ENCODE results near the gene C16orf96. TPM values are rescaled to one million over a fixed set of nuclear protein-coding genes. Genes with fewer than 3 reads are reported as not detected.

C16orf96 gene
- total and polyA plus RNA-seq, 2 donors (not counting 1 experiment from before 2014, with no cell fraction given): 0.31 to 0.79 TPM

DNA sequence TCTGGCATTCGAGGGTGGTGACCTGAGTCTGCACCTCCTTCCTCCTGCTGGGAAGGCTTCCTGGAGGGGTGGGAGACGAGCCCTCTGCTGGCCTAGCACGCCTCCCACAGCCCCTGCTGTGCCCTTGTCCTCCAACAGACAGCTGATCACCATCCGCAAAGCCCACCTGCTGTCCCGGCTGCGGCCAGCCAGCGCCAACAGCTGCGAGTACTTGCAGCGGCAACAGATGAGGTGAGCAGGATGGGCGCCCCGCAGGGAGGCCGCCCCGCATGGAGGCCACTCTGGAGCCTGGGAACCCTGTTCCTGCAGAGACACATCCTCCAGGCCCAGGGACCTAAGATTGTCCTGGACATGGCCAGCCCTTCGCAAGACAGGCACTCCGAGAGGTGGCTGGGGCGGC, 36.9 kb downstream of the C16orf96 start:
- H3K4me2 ChIP-seq (replicated peaks; ENCODE audit: low read depth, low read length, poor library complexity, severe bottlenecking): no peak overlapping the region
- Mint-ChIP-seq H3K4me1 (no peaks in the 10 kb centered on the region), H3K27me3 (peaks cover 6% of the 10 kb centered on the region), H3K9me3 (ENCODE audit: insufficient read depth) (no peaks in the 10 kb centered on the region), H3K4me3 (no peak overlapping the region), H3K27ac (no peak overlapping the region)
- intact Hi-C loops (cut with micrococcal nuclease): no loop called here
- no peaks in the 10 kb centered on the region for H3K36me3 ChIP-seq (replicated peaks in 1 of 2; ENCODE audit: control extremely low read depth in 1 of 2, control insufficient read depth in 1 of 2, extremely low read depth in 1 of 2, insufficient read depth in 2 of 2, low read length in 1 of 2)
- H3K79me2 ChIP-seq (ENCODE audit: control insufficient read depth, insufficient read depth, low read length): no peaks in the 10 kb centered on the region
- H3K4me1 ChIP-seq (ENCODE audit: control insufficient read depth in 2 of 2, insufficient read depth in 2 of 2, low read length in 2 of 2): no peaks in the 10 kb centered on the region
- H2AFZ ChIP-seq (ENCODE audit: insufficient read depth, low read depth, low read length, poor library complexity, severe bottlenecking): no peak overlapping the region
- no peak overlapping the region for H3K9ac ChIP-seq (ENCODE audit: low read length)
- 91% methylated on average over 16 of the region's 16 CpGs for WGBS (ENCODE audit: insufficient coverage)
- H3K27ac ChIP-seq (ENCODE audit: low read length in 2 of 2): no peak overlapping the region
- H3K4me3 ChIP-seq (ENCODE audit: control extremely low read depth in 1 of 5, extremely low read depth in 1 of 5, insufficient read depth in 1 of 5, low read depth in 2 of 5, low read length in 4 of 5): no peak overlapping the region
- no peak for DNase-seq
- TF ChIP-seq EZH2 (IDR thresholded peaks at IDR 0.05; ENCODE audit: borderline replicate concordance, insufficient read depth, low read depth, low read length, poor library complexity, severe bottlenecking): no peak
- TF ChIP-seq, protein P1, sequence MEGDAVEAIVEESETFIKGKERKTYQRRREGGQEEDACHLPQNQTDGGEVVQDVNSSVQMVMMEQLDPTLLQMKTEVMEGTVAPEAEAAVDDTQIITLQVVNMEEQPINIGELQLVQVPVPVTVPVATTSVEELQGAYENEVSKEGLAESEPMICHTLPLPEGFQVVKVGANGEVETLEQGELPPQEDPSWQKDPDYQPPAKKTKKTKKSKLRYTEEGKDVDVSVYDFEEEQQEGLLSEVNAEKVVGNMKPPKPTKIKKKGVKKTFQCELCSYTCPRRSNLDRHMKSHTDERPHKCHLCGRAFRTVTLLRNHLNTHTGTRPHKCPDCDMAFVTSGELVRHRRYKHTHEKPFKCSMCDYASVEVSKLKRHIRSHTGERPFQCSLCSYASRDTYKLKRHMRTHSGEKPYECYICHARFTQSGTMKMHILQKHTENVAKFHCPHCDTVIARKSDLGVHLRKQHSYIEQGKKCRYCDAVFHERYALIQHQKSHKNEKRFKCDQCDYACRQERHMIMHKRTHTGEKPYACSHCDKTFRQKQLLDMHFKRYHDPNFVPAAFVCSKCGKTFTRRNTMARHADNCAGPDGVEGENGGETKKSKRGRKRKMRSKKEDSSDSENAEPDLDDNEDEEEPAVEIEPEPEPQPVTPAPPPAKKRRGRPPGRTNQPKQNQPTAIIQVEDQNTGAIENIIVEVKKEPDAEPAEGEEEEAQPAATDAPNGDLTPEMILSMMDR (IDR thresholded peaks at IDR 0.05): no peak
- H3K9me3 ChIP-seq (ENCODE audit: control extremely low read depth in 1 of 3, control insufficient read depth in 2 of 3, insufficient read depth in 1 of 3, low read length in 2 of 3): peaks cover 0 to 9% (median 0%) of the 10 kb centered on the region in 3 donors
- H3K27me3 ChIP-seq (replicated peaks in 1 of 4; ENCODE audit: control extremely low read depth in 1 of 4, control insufficient read depth in 3 of 4, insufficient read depth in 4 of 4, low read length in 3 of 4): no peaks in the 10 kb centered on the region
- ChIA-PET CTCF (no interaction called here), POLR2A (no interaction called here)
- ATAC-seq (ENCODE audit: low read depth): no peak
- H4K20me1 ChIP-seq (ENCODE audit: control insufficient read depth, insufficient read depth, low read length, poor library complexity, severe bottlenecking): no peaks in the 10 kb centered on the region

DNA sequence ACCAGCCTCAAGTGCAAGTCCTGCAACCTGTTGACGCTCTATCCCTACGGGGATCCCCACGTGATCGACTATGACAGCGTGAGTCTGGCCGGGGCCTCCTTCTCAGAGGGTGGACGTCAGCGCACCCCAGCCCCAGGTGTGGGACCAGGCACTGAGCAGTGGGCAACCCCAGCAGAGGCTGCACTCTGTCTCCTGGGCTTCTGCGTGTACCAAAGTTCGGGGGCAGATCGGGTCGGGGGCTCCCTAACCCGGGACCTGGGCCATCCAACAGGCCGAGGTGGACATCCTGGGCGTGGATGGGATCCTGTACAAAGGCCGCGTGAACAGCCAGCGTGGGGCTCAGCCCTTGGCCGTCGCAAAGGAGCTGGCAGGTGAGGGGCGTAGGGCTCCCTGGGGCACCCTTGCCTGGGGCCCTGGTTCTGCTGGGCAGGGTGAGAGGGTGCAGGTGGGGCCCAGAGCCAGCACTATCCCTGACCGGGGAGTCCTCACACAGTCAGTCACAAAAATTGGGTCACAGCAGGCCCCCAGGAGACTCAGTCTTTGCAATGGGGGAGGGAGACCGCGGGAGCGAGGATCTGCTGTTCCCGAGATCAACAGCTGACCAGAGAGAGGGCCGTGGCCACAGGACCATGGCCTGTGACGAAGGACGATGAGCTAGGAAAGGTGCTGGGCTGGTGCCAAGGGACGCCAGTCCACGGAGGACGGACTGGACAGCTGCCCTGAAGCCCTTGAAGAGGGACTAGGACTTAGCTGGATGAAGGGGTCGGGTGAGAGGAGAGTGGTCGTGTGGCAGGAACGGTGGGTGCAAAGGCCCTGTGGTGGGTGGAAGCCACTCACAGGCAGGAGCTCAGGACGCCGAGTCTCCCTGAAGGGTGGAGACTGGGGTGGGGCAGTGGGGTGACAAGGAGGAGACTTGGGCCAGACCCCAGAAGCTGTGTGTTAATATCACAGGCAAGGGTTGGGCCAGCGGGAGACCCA, 38.6 kb downstream of the C16orf96 start:
- ATAC-seq (ENCODE audit: low read depth): no peak

More for the DNA sequence above, 38.6 kb downstream of the C16orf96 start:
- ChIA-PET CTCF (no interaction called here), POLR2A (interaction anchor here (0.6 kb wide), 1 partner anchor 91 kb away, joined by 12 read pairs; no protein-coding TSS in a partner anchor)
- Histone ChIP-seq H3K27me3 (replicated peaks in 1 of 4; ENCODE audit: control extremely low read depth in 1 of 4, control insufficient read depth in 3 of 4, insufficient read depth in 4 of 4, low read length in 3 of 4) (no peaks in the 10 kb centered on the region), H3K27ac (ENCODE audit: low read length in 2 of 2) (no peak overlapping the region), H4K20me1 (ENCODE audit: control insufficient read depth, insufficient read depth, low read length, poor library complexity, severe bottlenecking) (no peaks in the 10 kb centered on the region), H3K9ac (ENCODE audit: low read length) (no peak overlapping the region), H3K4me3 (ENCODE audit: control extremely low read depth in 1 of 5, extremely low read depth in 1 of 5, insufficient read depth in 1 of 5, low read depth in 2 of 5, low read length in 4 of 5) (no peak overlapping the region), H3K4me2 (replicated peaks; ENCODE audit: low read depth, low read length, poor library complexity, severe bottlenecking) (no peak overlapping the region), H3K4me1 (ENCODE audit: control insufficient read depth in 2 of 2, insufficient read depth in 2 of 2, low read length in 2 of 2) (no peaks in the 10 kb centered on the region), H3K36me3 (replicated peaks in 1 of 2; ENCODE audit: control extremely low read depth in 1 of 2, control insufficient read depth in 1 of 2, extremely low read depth in 1 of 2, insufficient read depth in 2 of 2, low read length in 1 of 2) (no peaks in the 10 kb centered on the region), H2AFZ (ENCODE audit: insufficient read depth, low read depth, low read length, poor library complexity, severe bottlenecking) (no peak overlapping the region), H3K9me3 (ENCODE audit: control extremely low read depth in 1 of 3, control insufficient read depth in 2 of 3, insufficient read depth in 1 of 3, low read length in 2 of 3) (peaks cover 0 to 5% (median 0%) of the 10 kb centered on the region in 3 donors), H3K79me2 (ENCODE audit: control insufficient read depth, insufficient read depth, low read length) (no peaks in the 10 kb centered on the region)
- Mint-ChIP-seq H3K27me3 (peaks cover 4% of the 10 kb centered on the region), H3K4me1 (no peaks in the 10 kb centered on the region), H3K27ac (no peak overlapping the region), H3K9me3 (ENCODE audit: insufficient read depth) (no peaks in the 10 kb centered on the region), H3K4me3 (no peak overlapping the region)
- intact Hi-C loops (cut with micrococcal nuclease): no loop called here
- 94% methylated on average over 38 of the region's 38 CpGs for WGBS (ENCODE audit: insufficient coverage)
- no peak for DNase-seq
- no peak for TF ChIP-seq EZH2 (IDR thresholded peaks at IDR 0.05; ENCODE audit: borderline replicate concordance, insufficient read depth, low read depth, low read length, poor library complexity, severe bottlenecking)
